Activated naive CD4-positive, alpha-beta T cell (primary cell): ENCODE results near the gene MTX2.

ENCODE experiments used
- DNase-seq, 4 experiments: peaks; one replicate each; lab custom pipeline; 2025; lab: John Stamatoyannopoulos, UW

MTX2 gene

DNA sequence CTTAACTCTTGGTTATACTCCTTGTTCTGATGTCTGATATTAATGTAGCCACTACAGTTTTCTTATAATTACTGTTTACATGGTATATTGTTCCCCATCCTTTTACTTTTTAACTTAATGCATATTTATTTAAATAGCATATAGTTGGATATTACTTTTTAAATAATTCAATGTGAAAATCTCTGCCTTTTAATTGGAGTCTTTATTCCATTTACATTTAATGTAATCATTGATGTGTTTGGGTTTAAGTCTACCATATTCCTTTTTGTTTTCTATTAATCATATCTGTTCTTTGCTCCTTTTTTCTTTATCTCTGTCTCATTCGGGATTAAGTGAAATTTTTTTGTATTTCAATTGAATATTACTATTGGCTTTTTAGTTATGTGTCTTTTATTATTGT is 109.1 kb downstream of the MTX2 start:
- no peak for DNase-seq

DNA sequence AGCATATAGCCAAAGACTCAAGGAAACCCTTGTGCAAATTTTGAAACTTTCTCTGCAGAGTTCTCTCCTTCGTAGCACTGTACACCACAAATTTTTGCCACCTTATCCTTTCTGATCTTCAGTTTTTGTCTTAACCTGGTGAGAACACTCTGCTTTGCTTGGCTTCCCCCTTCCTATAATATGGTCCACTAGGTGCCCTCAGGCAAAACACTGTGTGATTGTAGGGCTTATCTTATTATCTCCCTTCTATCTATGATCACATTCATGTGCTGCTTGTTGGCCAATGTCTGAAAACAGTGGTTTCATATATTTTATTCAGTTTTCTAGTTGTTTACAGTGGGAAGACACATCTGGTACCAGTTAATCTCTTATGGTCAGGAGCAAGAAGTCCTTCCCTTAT is 111.1 kb downstream of the MTX2 start:
- DNase-seq = no peak

DNA sequence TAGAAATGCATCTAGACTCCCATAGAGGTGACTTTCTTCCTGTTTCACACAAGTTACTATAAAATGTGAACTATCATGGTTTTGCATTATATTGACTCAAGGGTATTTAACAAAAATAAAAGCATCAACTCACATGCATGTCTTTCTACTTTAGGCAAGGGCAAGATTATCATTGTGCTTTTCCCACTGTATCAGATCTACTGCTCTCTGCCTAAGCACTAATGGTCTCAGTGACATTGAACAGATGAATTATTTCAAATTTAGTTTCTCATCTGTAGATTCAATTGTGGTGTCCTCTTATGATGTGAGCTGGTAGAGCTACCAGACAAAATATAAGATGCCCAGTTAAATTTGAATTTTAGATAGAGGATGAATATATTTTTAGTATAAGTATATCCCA is 113.9 kb downstream of the MTX2 start:
- DNase-seq = no peak

DNA sequence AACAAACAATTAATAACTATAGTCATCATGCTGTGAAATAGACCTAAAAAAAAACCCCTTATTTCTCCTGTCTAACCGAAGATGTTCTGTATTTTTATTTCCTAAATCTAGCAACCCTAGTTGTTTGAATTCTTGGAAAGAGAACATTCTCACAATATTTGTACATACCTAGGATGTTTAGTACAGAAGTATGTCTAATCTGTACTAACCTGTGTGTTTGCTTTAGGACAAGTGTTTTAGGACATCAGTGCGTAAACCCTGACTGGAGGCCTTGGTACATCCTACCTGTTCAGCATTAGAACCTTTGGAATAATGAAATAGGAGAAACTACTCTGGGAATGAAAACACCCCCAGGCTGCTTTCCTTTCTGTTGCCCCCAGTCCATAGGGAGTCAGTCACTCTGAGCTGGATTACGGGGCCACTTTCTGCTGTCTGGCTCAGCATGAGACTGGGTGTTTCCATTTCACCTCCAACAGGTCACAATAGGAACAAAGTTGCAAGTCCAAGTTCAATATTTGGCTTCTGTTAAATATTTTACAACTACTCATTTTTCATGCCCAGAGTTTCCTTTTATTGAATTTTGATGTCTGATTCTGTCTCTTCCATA is 114.7 kb downstream of the MTX2 start:
- no peak for DNase-seq

DNA sequence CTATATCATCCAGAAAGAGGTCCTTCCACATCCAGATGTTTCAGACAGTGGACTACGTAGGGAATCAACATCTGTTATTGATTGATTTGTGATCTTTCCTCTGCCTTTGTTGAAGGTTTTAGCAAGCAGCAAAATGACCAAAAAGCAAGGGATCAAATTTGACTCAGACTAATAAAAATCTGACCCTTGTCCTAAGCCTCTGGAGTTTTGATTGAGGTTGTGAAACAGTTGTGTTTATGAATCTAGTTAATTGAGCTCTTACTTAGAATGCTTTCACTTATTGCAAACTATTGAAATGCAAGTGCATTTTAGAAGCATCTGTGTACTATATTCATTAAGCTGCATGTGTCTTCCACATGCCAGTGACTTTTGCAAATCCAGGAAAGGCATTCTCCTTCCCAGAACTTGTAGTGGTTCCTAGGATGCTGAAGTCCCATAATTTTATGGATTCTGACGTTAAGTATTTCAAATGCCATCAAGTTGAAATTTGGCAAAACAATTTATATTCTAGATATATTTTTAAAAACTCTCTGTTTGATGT is 116.0 kb downstream of the MTX2 start:
- DNase-seq = no peak

DNA sequence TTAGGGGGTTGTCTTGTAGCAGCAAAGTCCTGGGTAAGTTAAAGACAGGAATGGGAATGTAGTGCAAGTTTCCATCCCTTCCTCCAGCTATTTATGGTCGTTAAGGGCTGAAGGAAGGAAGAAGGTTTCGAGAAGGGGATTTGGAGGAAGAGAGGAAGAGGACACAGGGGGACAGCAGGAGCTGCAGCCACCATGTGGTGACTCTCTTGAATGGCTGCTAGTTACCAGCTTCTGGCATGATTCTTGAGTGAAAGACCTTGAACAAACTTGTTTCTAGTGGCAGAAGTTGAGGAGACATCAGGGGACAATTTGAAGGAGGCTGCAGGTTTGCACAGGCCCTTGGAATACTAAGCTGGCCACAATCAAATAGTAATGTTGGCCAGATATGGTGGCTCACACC is 116.6 kb downstream of the MTX2 start:
- no peak for DNase-seq
